Measurements from ENCODE around the gene BTBD6.
"Not testable (repeated sequence)": the region's sequence is repeated elsewhere in the genome, so short reads cannot be mapped to it uniquely, and the experiment has no call there.

BTBD6 gene

GRCh38 chr14:105287249-105288102 lies 39.1 kb downstream of the BTBD6 start:
- H3K4me3 ChIP-seq (ENCODE audit: control insufficient read depth, low read depth, low read length): no peak overlapping the region
- DNase-seq (ENCODE audit: low read depth): no peak

DNA sequence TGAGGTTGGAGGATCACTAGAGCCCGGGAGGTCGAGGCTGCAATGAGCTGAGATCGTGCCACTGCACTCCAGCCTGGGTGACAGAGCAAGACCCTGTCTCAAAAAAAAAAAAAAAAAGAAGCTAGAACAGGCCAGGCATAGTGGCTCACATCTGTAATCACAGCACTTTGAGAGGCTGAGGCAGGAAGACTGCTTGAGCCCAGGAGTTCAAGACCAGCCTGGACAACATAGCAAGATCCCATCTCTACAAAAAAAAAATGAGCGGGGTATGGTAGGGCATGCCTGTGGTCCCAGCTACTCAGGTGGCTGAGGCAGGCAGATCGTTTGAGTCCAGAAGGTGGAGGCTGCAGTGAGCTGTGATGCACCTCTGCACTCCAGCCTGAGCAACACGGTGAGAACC lies 40.6 kb downstream of the BTBD6 start:
- H3K4me3 ChIP-seq (ENCODE audit: control insufficient read depth, low read depth, low read length); DNase-seq (ENCODE audit: low read depth): not testable (repeated sequence)

More at GRCh38 chr14:105287249-105288102, 39.1 kb downstream of the BTBD6 start:
- TF ChIP-seq, protein P1, sequence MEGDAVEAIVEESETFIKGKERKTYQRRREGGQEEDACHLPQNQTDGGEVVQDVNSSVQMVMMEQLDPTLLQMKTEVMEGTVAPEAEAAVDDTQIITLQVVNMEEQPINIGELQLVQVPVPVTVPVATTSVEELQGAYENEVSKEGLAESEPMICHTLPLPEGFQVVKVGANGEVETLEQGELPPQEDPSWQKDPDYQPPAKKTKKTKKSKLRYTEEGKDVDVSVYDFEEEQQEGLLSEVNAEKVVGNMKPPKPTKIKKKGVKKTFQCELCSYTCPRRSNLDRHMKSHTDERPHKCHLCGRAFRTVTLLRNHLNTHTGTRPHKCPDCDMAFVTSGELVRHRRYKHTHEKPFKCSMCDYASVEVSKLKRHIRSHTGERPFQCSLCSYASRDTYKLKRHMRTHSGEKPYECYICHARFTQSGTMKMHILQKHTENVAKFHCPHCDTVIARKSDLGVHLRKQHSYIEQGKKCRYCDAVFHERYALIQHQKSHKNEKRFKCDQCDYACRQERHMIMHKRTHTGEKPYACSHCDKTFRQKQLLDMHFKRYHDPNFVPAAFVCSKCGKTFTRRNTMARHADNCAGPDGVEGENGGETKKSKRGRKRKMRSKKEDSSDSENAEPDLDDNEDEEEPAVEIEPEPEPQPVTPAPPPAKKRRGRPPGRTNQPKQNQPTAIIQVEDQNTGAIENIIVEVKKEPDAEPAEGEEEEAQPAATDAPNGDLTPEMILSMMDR (conservative IDR thresholded peaks at IDR 0.05; ENCODE audit: control insufficient read depth, insufficient read depth, low read depth, low read length): no peak

- DNase-seq (ENCODE audit: low read depth): no peak
- TF ChIP-seq, protein P1 (conservative IDR thresholded peaks at IDR 0.05; ENCODE audit: control insufficient read depth, insufficient read depth, low read depth, low read length): no peak
- no peak overlapping the region for H3K4me3 ChIP-seq (ENCODE audit: control insufficient read depth, low read depth, low read length)
These were observed 42.5 kb downstream of the BTBD6 start for GRCh38 chr14:105290621-105291346.

- no peak overlapping the region for H3K4me3 ChIP-seq (ENCODE audit: control insufficient read depth, low read depth, low read length)
- DNase-seq (ENCODE audit: low read depth): no peak
These were observed 44.7 kb downstream of the BTBD6 start for GRCh38 chr14:105292826-105293711.

GRCh38 chr14:105294142-105294597 lies 45.8 kb downstream of the BTBD6 start:
- DNase-seq (ENCODE audit: low read depth): no peak
- TF ChIP-seq, protein P1 (conservative IDR thresholded peaks at IDR 0.05; ENCODE audit: control insufficient read depth, insufficient read depth, low read depth, low read length): no peak
- H3K4me3 ChIP-seq (ENCODE audit: control insufficient read depth, low read depth, low read length): no peak overlapping the region

More at GRCh38 chr14:105292826-105293711, 44.7 kb downstream of the BTBD6 start:
- TF ChIP-seq, protein P1 (conservative IDR thresholded peaks at IDR 0.05; ENCODE audit: control insufficient read depth, insufficient read depth, low read depth, low read length): no peak

- not testable (repeated sequence) for DNase-seq (ENCODE audit: low read depth); H3K4me3 ChIP-seq (ENCODE audit: control insufficient read depth, low read depth, low read length)
These were observed 49.0 kb downstream of the BTBD6 start for GRCh38 chr14:105297311-105297710.
